NCI-H2081 treated with DMSO at 0.1 percent for 48 hours (cell line): ENCODE results near the gene GALNT3.

Source experiments
- DNase-seq: peaks from one replicate; lab custom pipeline; 2025; lab: John Stamatoyannopoulos, UW

The GALNT3 gene

GRCh38 chr2:165743442-165743841, 50.6 kb downstream of the GALNT3 start:
- DNase-seq, result no peak

DNA sequence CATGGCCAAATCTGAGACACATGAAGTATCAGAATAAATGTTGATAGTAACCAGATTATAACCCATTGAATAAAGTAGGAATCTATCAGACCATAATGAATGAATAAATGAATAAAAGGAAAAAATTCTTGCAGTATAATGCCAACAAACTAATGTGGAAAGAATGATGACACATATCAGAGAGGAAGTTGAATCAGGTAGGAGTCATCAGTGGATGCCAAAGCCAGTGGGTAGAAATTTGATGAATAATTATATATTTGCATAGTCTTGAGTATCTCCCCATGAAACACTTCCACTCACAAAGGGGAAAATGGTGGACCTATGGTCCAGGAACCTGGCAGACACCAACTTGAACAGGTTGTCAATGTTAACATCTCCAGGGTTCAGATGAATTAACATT, 68.6 kb downstream of the GALNT3 start:
- no peak for DNase-seq

DNA sequence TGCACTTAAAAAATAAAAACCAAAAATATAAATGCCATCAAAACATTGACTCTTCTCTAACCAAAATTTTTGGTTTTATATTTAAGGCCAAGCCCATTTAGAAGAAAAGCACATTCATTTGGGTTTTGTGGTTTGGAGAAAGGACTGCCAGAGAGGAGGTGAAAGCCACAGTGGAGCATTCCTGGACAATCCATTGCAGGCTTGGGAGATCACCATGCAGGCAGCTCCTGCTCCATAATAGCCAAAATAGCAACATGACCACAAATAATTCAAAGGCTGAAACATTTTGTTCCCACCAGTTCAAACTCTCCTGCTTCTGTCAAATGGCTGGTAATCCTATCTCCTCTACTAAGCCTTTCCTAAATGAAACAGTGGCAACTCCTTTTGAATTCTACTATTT, 73.5 kb downstream of the GALNT3 start:
- DNase-seq, result no peak

DNA sequence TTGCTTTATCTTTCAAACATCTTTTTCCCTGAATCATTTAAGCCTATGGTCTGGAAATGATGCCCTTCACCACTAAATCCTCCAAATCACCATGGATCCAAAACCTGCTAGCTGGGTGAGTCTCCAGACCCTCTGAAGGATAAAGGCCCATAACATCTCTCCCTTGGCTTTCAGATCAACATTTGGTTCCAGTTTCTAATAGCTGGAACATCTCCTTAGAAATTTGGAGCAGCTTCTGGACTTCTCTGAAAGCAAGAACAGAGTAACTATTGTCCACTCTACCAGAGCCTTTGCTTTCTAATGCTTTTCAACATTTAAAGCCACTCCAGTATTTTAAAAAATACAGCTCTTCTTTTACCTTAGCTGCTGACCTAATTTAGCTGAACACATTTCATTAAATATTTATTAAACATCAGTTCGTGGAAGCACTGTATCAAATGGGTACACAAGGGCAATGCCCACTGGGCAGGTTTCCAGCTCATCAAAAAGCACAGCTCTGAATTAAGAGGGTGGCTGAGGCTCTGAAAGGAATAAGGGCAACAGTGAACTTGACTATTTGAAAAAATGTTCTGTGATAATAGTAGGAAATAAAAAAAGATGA, 75.3 kb downstream of the GALNT3 start:
- DNase-seq, result no peak

DNA sequence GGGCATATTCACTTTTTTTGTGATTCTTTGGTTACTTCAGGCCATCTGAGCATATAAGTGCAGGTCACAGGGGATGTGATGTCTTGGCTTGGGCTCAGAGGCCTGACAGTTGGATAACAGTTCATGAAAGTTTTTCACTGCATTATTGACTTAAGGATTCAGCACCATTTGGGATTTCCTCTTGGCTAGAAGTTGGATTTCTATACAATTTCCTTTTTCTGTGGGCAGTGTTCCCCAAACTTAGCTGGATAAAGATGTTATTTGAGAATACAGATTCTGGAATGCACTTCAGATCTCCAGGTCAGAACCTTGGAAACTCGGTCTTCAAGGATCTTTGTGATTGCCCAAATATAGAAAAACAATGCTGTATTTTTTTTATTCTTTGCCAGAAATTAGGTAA, 78.0 kb downstream of the GALNT3 start:
- no peak for DNase-seq

- DNase-seq, result no peak
Observed at GRCh38 chr2:165706960-165707487, 87.0 kb downstream of the GALNT3 start.

DNA sequence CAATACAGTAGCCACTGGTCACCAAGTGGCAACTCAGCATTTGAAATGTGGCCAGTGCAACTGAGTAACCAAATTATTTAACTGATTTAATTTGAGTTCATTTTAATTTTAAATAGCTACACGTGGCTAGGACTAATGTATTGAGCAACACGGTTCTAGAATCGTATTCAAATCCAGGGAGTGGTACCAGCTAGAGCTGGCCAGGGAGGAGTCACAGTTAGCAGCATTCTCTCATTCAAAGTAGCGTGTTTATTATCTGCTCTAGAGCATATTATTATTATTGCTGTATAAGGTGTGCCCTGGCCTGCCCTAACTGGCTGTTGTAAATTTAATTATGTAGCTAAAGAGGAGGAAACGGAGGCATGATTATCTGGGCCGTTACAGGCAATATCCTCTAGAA, 92.9 kb downstream of the GALNT3 start:
- DNase-seq, result no peak

- no peak for DNase-seq
Observed at GRCh38 chr2:165700531-165700930, 93.5 kb downstream of the GALNT3 start.

DNA sequence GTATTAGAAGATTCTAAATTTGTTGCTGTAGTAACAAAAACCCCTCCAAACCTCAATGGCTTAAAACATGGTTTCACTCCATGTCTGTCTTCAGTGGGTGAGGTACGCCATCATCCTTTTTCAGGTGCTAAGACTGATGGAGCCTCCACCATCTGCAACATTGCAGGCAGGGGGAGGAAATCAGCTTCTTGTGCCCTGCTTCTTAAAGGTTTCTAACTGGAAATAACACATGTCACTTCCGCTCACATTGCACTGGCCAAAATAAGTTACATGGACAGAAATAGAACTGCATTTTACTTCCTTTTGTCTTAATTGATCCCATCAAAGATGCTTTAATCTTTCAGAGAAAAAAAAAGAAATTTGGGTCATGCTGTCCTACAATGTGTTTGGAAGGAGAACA, 94.1 kb downstream of the GALNT3 start:
- no peak for DNase-seq

DNA sequence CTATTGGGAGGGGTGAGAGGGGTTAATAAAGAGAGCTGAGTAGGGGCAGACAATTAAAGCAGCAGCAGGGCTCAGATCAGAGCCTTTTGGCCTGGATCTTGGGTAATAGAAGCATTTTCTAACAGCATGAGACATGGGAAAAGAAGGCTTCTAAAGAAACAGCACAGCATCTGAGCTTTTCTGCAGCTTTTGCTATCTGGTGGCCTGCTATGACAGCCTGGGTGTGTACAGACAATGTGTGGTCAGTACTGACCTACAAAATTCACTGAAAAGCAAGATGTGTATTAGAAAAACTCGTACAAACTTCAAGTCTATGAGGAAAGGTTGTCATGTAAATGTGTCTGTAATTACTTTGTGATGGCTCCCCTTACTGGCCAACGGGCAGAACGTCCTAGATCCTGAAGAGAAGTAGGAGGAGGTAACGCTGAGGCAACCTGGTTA, 95.6 kb downstream of the GALNT3 start:
- DNase-seq, result peak; percentile 50

- peak; percentile 32 for DNase-seq
Observed at GRCh38 chr2:165697748-165698443, 96.2 kb downstream of the GALNT3 start.
